ENCODE results near the gene DUSP28.

DNA sequence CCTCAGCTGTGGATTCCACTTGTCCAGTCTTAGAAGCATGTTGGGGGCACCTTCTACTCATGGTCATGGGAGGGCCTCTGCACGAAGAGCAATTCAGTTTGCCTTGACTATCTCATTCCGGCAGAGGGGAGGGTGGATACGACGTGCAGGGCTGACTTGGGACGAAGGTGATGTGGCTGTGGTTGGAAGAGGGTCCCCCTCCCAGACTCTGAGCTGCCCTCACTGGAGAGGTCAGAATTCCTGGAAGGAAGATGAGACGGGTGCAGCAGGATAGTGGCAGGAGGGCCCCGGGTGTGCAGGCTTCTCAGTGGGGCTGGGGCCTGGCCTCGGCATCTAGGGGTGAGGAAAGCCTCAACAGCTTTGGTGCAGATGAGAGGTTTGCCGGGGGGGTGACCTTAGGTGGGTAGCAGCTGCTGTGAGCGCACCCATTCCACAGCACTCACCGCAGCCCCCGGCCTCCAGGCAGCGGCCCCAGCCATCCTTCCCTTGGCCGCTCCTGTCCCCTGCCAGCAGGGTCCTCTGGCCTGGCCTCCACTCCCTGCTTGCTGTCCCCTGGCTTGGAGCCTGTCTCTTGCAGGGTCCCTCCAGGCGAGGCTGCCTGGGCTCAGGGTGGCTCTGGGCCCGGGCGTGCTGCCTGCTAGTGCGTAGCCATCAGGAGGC is 11.3 kb downstream of the DUSP28 start:
- no peak for TF ChIP-seq YY1 (IDR thresholded peaks at IDR 0.05; ENCODE audit: low read depth, low read length)
- TF ChIP-seq, protein P1, sequence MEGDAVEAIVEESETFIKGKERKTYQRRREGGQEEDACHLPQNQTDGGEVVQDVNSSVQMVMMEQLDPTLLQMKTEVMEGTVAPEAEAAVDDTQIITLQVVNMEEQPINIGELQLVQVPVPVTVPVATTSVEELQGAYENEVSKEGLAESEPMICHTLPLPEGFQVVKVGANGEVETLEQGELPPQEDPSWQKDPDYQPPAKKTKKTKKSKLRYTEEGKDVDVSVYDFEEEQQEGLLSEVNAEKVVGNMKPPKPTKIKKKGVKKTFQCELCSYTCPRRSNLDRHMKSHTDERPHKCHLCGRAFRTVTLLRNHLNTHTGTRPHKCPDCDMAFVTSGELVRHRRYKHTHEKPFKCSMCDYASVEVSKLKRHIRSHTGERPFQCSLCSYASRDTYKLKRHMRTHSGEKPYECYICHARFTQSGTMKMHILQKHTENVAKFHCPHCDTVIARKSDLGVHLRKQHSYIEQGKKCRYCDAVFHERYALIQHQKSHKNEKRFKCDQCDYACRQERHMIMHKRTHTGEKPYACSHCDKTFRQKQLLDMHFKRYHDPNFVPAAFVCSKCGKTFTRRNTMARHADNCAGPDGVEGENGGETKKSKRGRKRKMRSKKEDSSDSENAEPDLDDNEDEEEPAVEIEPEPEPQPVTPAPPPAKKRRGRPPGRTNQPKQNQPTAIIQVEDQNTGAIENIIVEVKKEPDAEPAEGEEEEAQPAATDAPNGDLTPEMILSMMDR (IDR thresholded peaks at IDR 0.05; ENCODE audit: control extremely low read depth in 1 of 3, insufficient read depth in 1 of 3, low read depth in 1 of 3, low read length in 3 of 3): no peak
- no peak for TF ChIP-seq EGR1 (IDR thresholded peaks at IDR 0.05; ENCODE audit: borderline replicate concordance, low read depth, low read length)
- TF ChIP-seq EZH2 (IDR thresholded peaks at IDR 0.05; ENCODE audit: low read depth, low read length, severe bottlenecking): no peak
- no peak for TF ChIP-seq CHD2 (IDR thresholded peaks at IDR 0.05; ENCODE audit: low read length)
- no peak for TF ChIP-seq POLR2A (IDR thresholded peaks at IDR 0.05; ENCODE audit: control extremely low read depth in 1 of 2, low read depth in 2 of 2, low read length in 2 of 2)
- TF ChIP-seq ZNF274 (IDR thresholded peaks at IDR 0.05; ENCODE audit: borderline replicate concordance, extremely low read depth, low read length): no peak
- no peak for TF ChIP-seq HDAC2 (IDR thresholded peaks at IDR 0.05; ENCODE audit: borderline replicate concordance in 1 of 2, low read depth in 2 of 2, low read length in 2 of 2)

Data from H1 (cell line).